GM12878 (cell line): Measurements from ENCODE around the gene ENTPD5. TPM values are rescaled to one million over a fixed set of nuclear protein-coding genes. Genes with fewer than 3 reads are reported as not detected.

Source experiments
- ATAC-seq: fragments of 200-7000 bp; cut with Tn5 transposase; 3 replicates; pipeline ENCODE4 v1.9.1; 2020; ENCODE audit warnings: mild to moderate bottlenecking, moderate library complexity
- BruUV-seq: library from RNA; stranded (reverse); fragments of 400-500 nt; replicated peaks from 2 replicates; lab custom pipeline; 2021; lab: Mats Ljungman, UMichigan
- CTCF ChIA-PET: fragments of 300-600 bp; sonication (Branson Sonifier 250); formaldehyde crosslinking; extraction: SDS; loops from one replicate; lab custom pipeline; 2021; ENCODE audit warnings: inconsistent platforms; lab: Yijun Ruan, JAX
- POLR2A ChIA-PET: fragments of 350-600 bp; formaldehyde crosslinking; extraction: SDS; loops from one replicate; lab custom pipeline; 2021; ENCODE audit warnings: inconsistent platforms; lab: Charles Lee
- RAD21 ChIA-PET: fragments of 300-600 bp; sonication (Branson Sonifier 250); formaldehyde crosslinking; loops from one replicate; lab custom pipeline; 2023; ENCODE audit warnings: antibody characterized with exemption; ENCODE audit not compliant: unreplicated experiment; lab: Charles Lee
- SMC1A ChIA-PET: fragments of 300-600 bp; sonication (Branson Sonifier 250); formaldehyde crosslinking; loops from one replicate; lab custom pipeline; 2023; ENCODE audit not compliant: unreplicated experiment, uncharacterized antibody; lab: Charles Lee
- DNase-seq: peaks from one replicate; pipeline ENCODE4 v3.0.0-alpha.2; 2011; ENCODE audit warnings: low read depth, low spot score
- FAIRE-seq: peaks from 3 replicates; lab custom pipeline; 2011; peaks lifted over from hg19 to GRCh38; lab: Jason Lieb, UNC
- H2AFZ ChIP-seq: 2 replicates; pipeline ENCODE4 v1.6.0; 2011; ENCODE audit warnings: low read depth, low read length, control low read depth; ENCODE audit not compliant: control insufficient read depth
- H3K27ac ChIP-seq: 2 replicates; pipeline ENCODE4 v1.5.1; 2011; ENCODE audit warnings: control low read depth; ENCODE audit not compliant: control insufficient read depth, insufficient read depth
- H3K27me3 ChIP-seq, 2 experiments: replicated peaks in 1 of 2; 2 replicates each; pipeline versions ENCODE4 v1.6.0 to v1.6.1; 2011; ENCODE audit warnings: low read length in 1 of 2; ENCODE audit not compliant: control insufficient read depth in 2 of 2, insufficient read depth in 2 of 2
- H3K36me3 ChIP-seq, 2 experiments: 2 replicates each; pipeline ENCODE4 v1.5.1; 2011; ENCODE audit warnings: low read length in 1 of 2; ENCODE audit not compliant: control insufficient read depth in 2 of 2, insufficient read depth in 2 of 2
- H3K4me1 ChIP-seq: 2 replicates; pipeline ENCODE4 v1.6.1; 2011; ENCODE audit warnings: mild to moderate bottlenecking, low read length, moderate library complexity, mixed read lengths; ENCODE audit not compliant: control insufficient read depth, insufficient read depth
- H3K4me2 ChIP-seq: 2 replicates; pipeline ENCODE4 v1.6.0; 2011; ENCODE audit warnings: control low read depth; ENCODE audit not compliant: control insufficient read depth, insufficient read depth
- H3K4me3 ChIP-seq: fragments of 200-600 bp; sonication (generic); 2 replicates; pipeline ENCODE4 v1.5.1; 2016
- H3K79me2 ChIP-seq: 2 replicates; pipeline ENCODE4 v1.6.0; 2011; ENCODE audit warnings: low read length; ENCODE audit not compliant: control insufficient read depth, insufficient read depth
- H3K9ac ChIP-seq: 2 replicates; pipeline ENCODE4 v1.8.0; 2011; ENCODE audit warnings: low read length, control low read depth, mixed read lengths; ENCODE audit not compliant: control insufficient read depth, insufficient read depth
- H3K9me3 ChIP-seq: replicated peaks from 3 replicates; pipeline ENCODE4 v1.5.1; 2011; ENCODE audit warnings: mild to moderate bottlenecking, low read length; ENCODE audit not compliant: control insufficient read depth, insufficient read depth
- H4K20me1 ChIP-seq: 2 replicates; pipeline ENCODE4 v1.6.0; 2011; ENCODE audit not compliant: control insufficient read depth, insufficient read depth
- ASH2L ChIP-seq: fragments of 300-600, 200-600 bp; sonication (generic); IDR thresholded peaks from 2 replicates; pipeline ENCODE4 v1.6.1; 2017; ENCODE audit warnings: low read depth, mild to moderate bottlenecking, borderline replicate concordance
- EZH2 ChIP-seq: IDR thresholded peaks from 2 replicates; pipeline ENCODE4 v1.6.1; 2012; ENCODE audit warnings: low read depth, mild to moderate bottlenecking, control low read depth, inconsistent platforms, low read length, borderline replicate concordance; ENCODE audit not compliant: control insufficient read depth
- FOXM1 ChIP-seq: IDR thresholded peaks from 2 replicates; pipeline ENCODE4 v1.6.1; 2012; ENCODE audit warnings: low read depth, mild to moderate bottlenecking, inconsistent platforms, low read length, moderate library complexity
- HDAC2 ChIP-seq: fragments of 200-600 bp; sonication (generic); IDR thresholded peaks from 2 replicates; pipeline ENCODE4 v1.6.1; 2017
- HDAC6 ChIP-seq: fragments of 200-600 bp; sonication (generic); IDR thresholded peaks from one replicate; pipeline ENCODE4 v1.8.0; 2017; ENCODE audit warnings: antibody characterized with exemption; ENCODE audit not compliant: unreplicated experiment
- MTA3 ChIP-seq: IDR thresholded peaks from 2 replicates; pipeline ENCODE4 v1.6.1; 2012; ENCODE audit warnings: low read length, inconsistent platforms, borderline replicate concordance
- NR2C2 ChIP-seq: IDR thresholded peaks from 2 replicates; pipeline ENCODE4 v1.6.1; 2011; ENCODE audit warnings: borderline replicate concordance, low read depth; ENCODE audit not compliant: control insufficient read depth, insufficient read length
- RFX5 ChIP-seq: IDR thresholded peaks from 2 replicates; pipeline ENCODE4 v1.6.1; 2011; ENCODE audit warnings: low read depth, low read length, improper control_type of control experiment
- SIX5 ChIP-seq: IDR thresholded peaks from 2 replicates; pipeline ENCODE4 v1.6.1; 2011; ENCODE audit warnings: mild to moderate bottlenecking, low read depth, low read length, moderate library complexity; ENCODE audit not compliant: severe bottlenecking
- YBX1 ChIP-seq: fragments of 450-650 bp; IDR thresholded peaks from 2 replicates; pipeline ENCODE4 v1.6.1; 2016; ENCODE audit warnings: antibody characterized with exemption
- ZBED1 ChIP-seq: IDR thresholded peaks from 2 replicates; pipeline ENCODE4 v1.6.1; 2016; ENCODE audit warnings: borderline replicate concordance
- WGBS: methylation state at CpG from one replicate; pipeline ENCODE4 v1.1.6; 2016; ENCODE audit warnings: low lambda C conversion rate; ENCODE audit not compliant: insufficient replicate concordance, insufficient coverage; ENCODE audit errors: missing lambda C conversion rate; 5-methylcytosine and 5-hydroxymethylcytosine counted together
- in situ Hi-C: fragments of 300-500 bp; cut with MboI; formaldehyde crosslinking; loops from 9 replicates; pipeline ENCODE4 v1.14.3; 2018; ENCODE audit warnings: mixed read lengths
- intact Hi-C: fragments of 100-400 bp; cut with micrococcal nuclease; formaldehyde crosslinking; loops from one replicate; pipeline ENCODE4 v1.14.2; 2022; ENCODE audit not compliant: unreplicated experiment
- polyA plus RNA-seq, 11 experiments: library from polyadenylated mRNA; depleted of rRNA in 4 of 11; unstranded in 6 of 11; stranded (reverse) in 5 of 11; fragments of >200 nt; fragmentation: Nextera tagmentation in 4 of 11; fragmentation: Illumina TruSeq in 1 of 11; extraction: Ambion mirVana in 4 of 11; extraction: Trizol in 1 of 11; gene quantifications; 1 replicate in 1 of 11; 2 replicates in 10 of 11; pipeline versions ENCODE4 v1.2.1 to v1.2.3, GENCODE V29; 2011 to 2016; ENCODE audit warnings: inconsistent platforms in 2 of 11, missing spikeins in 2 of 11, low read depth in 1 of 11
- total RNA-seq, 4 experiments: library from RNA; depleted of rRNA in 3 of 4; stranded (reverse); fragments of >200 nt in 3 of 4; fragmentation: Illumina TruSeq in 1 of 4; extraction: Trizol in 1 of 4; gene quantifications; 2 replicates each; pipeline versions ENCODE4 v1.2.1 to v1.2.3, GENCODE V29; 2013 to 2021
- TF ChIP-seq, protein P1 (sequence below): fragments of 450-650 bp; IDR thresholded peaks from 2 replicates; pipeline ENCODE4 v1.6.1; 2017; ENCODE audit warnings: low read depth, mild to moderate bottlenecking, moderate library complexity
- TF ChIP-seq, protein P2 (sequence below): fragments of 450-650 bp; conservative IDR thresholded peaks from 2 replicates; pipeline ENCODE4 v1.6.1; 2017; ENCODE audit warnings: mild to moderate bottlenecking, moderate library complexity
- TF ChIP-seq, protein P3 (sequence below): fragments of 450-650 bp; IDR thresholded peaks from 2 replicates; pipeline ENCODE4 v1.6.1; 2017; ENCODE audit warnings: mild to moderate bottlenecking, low read depth, inconsistent platforms; ENCODE audit not compliant: poor library complexity, severe bottlenecking
- TF ChIP-seq, protein P4 (sequence below): fragments of 450-650 bp; formaldehyde crosslinking; IDR thresholded peaks from 2 replicates; pipeline ENCODE4 v1.4.0; 2022; ENCODE audit warnings: mild to moderate bottlenecking, moderate library complexity

Gene ENTPD5
- total and polyA plus RNA-seq, 10 of the 15 experiments (the other 5 are each of a cell fraction or from before 2014, with no cell fraction given), result 2.4 to 9.9 (median 7.6) TPM

DNA sequence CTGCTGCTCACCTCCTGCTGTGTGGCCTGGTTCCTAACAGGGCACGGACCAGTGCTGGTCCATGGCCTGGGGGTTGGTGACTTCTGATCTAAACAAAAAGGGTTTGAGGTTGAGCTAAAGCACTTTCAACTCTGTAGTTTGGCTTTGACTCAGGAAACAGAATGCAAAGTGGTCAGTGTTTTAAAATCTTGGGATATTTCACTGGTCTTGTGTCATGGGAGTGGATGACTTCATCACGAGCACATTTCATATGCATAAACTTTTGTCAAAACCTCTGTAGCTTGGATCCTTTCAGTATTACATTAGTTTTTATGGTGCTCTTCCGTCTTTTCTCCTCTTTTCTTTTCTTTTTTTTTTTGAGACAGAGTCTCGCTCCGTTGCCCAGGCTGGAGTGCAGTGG lies 94.8 kb downstream of the ENTPD5 start:
- FAIRE-seq (no peak), ATAC-seq (no peak), DNase-seq (no peak)
- ChIA-PET RAD21 (no interaction called here), CTCF (interaction anchor here (1.2 kb wide), 1 partner anchor 9 kb away, joined by 3 read pairs; no protein-coding TSS in a partner anchor), SMC1A (interaction anchor here (1.1 kb wide), 1 partner anchor 38 kb away, joined by 4 read pairs; no protein-coding TSS in a partner anchor), POLR2A (no interaction called here)
- Histone ChIP-seq H3K27me3 (no peaks in the 10 kb centered on the region), H3K4me2 (no peak overlapping the region), H3K36me3 (peaks cover 7 to 33% of the 10 kb centered on the region in 2 experiments), H3K4me1 (no peaks in the 10 kb centered on the region), H3K4me3 (no peak overlapping the region), H3K79me2 (no peaks in the 10 kb centered on the region), H3K27ac (no peak overlapping the region), H2AFZ (no peak overlapping the region), H3K9ac (no peak overlapping the region), H3K9me3 (no peaks in the 10 kb centered on the region), H4K20me1 (no peaks in the 10 kb centered on the region)
- WGBS, result 67% methylated on average over 5 of the region's 5 CpGs
- intact Hi-C loops (no loop called here), in situ Hi-C loops (no loop called here)
- BruUV-seq, result no TSS peak
- TF ChIP-seq, protein P1, sequence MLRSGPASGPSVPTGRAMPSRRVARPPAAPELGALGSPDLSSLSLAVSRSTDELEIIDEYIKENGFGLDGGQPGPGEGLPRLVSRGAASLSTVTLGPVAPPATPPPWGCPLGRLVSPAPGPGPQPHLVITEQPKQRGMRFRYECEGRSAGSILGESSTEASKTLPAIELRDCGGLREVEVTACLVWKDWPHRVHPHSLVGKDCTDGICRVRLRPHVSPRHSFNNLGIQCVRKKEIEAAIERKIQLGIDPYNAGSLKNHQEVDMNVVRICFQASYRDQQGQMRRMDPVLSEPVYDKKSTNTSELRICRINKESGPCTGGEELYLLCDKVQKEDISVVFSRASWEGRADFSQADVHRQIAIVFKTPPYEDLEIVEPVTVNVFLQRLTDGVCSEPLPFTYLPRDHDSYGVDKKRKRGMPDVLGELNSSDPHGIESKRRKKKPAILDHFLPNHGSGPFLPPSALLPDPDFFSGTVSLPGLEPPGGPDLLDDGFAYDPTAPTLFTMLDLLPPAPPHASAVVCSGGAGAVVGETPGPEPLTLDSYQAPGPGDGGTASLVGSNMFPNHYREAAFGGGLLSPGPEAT, result no peak
- TF ChIP-seq, protein P2, sequence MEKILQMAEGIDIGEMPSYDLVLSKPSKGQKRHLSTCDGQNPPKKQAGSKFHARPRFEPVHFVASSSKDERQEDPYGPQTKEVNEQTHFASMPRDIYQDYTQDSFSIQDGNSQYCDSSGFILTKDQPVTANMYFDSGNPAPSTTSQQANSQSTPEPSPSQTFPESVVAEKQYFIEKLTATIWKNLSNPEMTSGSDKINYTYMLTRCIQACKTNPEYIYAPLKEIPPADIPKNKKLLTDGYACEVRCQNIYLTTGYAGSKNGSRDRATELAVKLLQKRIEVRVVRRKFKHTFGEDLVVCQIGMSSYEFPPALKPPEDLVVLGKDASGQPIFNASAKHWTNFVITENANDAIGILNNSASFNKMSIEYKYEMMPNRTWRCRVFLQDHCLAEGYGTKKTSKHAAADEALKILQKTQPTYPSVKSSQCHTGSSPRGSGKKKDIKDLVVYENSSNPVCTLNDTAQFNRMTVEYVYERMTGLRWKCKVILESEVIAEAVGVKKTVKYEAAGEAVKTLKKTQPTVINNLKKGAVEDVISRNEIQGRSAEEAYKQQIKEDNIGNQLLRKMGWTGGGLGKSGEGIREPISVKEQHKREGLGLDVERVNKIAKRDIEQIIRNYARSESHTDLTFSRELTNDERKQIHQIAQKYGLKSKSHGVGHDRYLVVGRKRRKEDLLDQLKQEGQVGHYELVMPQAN, result no peak
- TF ChIP-seq RFX5 (no peak), ASH2L (no peak), FOXM1 (no peak), MTA3 (no peak), NR2C2 (no peak), HDAC6 (no peak), YBX1 (no peak), ZBED1 (no peak), SIX5 (no peak), EZH2 (no peak), HDAC2 (no peak)
- TF ChIP-seq, protein P3, sequence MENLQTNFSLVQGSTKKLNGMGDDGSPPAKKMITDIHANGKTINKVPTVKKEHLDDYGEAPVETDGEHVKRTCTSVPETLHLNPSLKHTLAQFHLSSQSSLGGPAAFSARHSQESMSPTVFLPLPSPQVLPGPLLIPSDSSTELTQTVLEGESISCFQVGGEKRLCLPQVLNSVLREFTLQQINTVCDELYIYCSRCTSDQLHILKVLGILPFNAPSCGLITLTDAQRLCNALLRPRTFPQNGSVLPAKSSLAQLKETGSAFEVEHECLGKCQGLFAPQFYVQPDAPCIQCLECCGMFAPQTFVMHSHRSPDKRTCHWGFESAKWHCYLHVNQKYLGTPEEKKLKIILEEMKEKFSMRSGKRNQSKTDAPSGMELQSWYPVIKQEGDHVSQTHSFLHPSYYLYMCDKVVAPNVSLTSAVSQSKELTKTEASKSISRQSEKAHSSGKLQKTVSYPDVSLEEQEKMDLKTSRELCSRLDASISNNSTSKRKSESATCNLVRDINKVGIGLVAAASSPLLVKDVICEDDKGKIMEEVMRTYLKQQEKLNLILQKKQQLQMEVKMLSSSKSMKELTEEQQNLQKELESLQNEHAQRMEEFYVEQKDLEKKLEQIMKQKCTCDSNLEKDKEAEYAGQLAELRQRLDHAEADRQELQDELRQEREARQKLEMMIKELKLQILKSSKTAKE, result no peak
- TF ChIP-seq, protein P4, sequence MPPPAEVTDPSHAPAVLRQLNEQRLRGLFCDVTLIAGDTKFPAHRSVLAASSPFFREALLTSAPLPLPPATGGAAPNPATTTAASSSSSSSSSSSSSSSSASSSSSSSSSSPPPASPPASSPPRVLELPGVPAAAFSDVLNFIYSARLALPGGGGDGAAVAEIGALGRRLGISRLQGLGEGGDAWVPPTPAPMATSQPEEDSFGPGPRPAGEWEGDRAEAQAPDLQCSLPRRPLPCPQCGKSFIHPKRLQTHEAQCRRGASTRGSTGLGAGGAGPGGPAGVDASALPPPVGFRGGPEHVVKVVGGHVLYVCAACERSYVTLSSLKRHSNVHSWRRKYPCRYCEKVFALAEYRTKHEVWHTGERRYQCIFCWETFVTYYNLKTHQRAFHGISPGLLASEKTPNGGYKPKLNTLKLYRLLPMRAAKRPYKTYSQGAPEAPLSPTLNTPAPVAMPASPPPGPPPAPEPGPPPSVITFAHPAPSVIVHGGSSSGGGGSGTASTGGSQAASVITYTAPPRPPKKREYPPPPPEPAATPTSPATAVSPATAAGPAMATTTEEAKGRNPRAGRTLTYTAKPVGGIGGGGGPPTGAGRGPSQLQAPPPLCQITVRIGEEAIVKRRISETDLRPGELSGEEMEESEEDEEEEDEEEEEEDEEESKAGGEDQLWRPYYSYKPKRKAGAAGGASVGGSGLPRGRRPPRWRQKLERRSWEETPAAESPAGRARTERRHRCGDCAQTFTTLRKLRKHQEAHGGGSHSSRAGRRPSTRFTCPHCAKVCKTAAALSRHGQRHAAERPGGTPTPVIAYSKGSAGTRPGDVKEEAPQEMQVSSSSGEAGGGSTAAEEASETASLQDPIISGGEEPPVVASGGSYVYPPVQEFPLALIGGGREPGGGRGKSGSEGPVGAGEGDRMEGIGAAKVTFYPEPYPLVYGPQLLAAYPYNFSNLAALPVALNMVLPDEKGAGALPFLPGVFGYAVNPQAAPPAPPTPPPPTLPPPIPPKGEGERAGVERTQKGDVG (CRISPR knock-in tag), result no peak
